Measurements from ENCODE around the gene FUS.

FUS gene

DNA sequence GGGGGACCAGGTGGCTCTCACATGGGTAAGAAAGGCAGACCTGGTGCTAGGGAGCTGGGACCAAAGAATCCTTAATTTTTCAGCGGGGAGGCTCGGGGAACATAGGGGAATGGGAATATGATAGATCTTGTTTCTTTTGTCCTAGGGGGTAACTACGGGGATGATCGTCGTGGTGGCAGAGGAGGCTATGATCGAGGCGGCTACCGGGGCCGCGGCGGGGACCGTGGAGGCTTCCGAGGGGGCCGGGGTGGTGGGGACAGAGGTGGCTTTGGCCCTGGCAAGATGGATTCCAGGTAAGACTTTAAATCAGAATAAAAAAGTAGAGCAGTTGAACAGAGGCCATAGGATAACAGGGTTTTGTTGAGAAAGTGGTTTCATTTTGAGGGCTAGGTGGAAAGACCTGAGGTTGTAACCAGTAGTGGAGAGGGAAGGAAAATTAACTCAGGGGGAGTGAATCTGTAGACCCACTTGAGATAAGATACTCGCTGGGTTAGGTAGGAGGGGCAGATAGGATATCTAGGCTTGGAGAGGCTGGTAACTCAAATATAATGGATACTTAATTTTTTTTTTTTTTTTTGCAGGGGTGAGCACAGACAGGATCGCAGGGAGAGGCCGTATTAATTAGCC, 11.0 kb downstream of the FUS start:
- TF ChIP-seq ESRRG (CRISPR knock-in tag; IDR thresholded peaks at IDR 0.05) (no peak), ZFP3 (CRISPR knock-in tag; IDR thresholded peaks at IDR 0.05) (no peak), RARB (CRISPR knock-in tag; IDR thresholded peaks at IDR 0.05) (no peak), SNAI2 (CRISPR knock-in tag; IDR thresholded peaks at IDR 0.05) (no peak), TCF4 (CRISPR knock-in tag; IDR thresholded peaks at IDR 0.05; ENCODE audit: borderline replicate concordance) (no peak), ARNTL (CRISPR knock-in tag; IDR thresholded peaks at IDR 0.05; ENCODE audit: borderline replicate concordance, low read depth) (no peak), PPARA (CRISPR knock-in tag; IDR thresholded peaks at IDR 0.05; ENCODE audit: borderline replicate concordance) (no peak), ZNF70 (CRISPR knock-in tag; IDR thresholded peaks at IDR 0.05) (no peak), ZC3H10 (CRISPR knock-in tag; IDR thresholded peaks at IDR 0.05) (no peak), TOX (CRISPR knock-in tag; IDR thresholded peaks at IDR 0.05; ENCODE audit: borderline replicate concordance) (no peak), CSDC2 (CRISPR knock-in tag; IDR thresholded peaks at IDR 0.05) (no peak), ISL1 (CRISPR knock-in tag; IDR thresholded peaks at IDR 0.05) (no peak)
- TF ChIP-seq, protein P1, sequence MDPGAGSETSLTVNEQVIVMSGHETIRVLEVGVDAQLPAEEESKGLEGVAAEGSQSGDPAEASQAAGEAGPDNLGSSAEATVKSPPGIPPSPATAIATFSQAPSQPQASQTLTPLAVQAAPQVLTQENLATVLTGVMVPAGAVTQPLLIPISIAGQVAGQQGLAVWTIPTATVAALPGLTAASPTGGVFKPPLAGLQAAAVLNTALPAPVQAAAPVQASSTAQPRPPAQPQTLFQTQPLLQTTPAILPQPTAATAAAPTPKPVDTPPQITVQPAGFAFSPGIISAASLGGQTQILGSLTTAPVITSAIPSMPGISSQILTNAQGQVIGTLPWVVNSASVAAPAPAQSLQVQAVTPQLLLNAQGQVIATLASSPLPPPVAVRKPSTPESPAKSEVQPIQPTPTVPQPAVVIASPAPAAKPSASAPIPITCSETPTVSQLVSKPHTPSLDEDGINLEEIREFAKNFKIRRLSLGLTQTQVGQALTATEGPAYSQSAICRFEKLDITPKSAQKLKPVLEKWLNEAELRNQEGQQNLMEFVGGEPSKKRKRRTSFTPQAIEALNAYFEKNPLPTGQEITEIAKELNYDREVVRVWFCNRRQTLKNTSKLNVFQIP (CRISPR knock-in tag; IDR thresholded peaks at IDR 0.05; ENCODE audit: borderline replicate concordance, low read depth): no peak
- ATAC-seq: no peak

DNA sequence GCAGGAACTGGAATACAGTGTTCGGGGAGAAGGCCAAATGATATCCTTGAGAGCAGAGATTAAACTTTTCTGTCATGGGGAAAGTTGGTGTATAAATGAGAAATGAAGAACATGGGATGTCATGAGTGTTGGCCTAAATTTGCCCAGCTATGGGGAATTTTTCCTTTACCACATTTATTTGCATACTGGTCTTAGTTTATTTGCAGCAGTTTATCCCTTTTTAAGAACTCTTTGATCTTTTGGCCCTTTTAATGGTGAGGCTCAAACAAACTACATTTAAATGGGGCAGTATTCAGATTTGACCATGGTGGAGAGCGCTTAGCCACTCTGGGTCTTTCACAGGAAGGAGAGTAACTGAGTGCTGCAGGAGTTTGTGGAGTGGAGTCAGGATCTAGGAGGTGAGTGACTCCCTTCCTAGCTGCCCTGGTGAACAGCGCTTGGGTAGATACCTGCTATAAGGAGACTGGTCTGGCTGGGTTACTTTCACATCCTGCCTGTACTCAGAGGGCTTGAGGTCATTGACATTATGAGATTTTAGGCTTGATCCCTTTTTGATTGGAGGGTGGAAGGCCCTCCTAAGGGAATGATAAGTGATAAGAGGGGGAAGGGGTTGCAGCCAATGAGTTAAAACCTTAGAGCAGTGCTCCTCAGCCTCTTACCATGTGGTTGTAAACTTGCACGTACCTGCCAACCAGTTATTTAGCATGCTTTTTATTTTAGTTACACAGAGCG, 11.9 kb downstream of the FUS start:
- no peak for TF ChIP-seq ZFP30 (CRISPR knock-in tag; IDR thresholded peaks at IDR 0.05)

DNA sequence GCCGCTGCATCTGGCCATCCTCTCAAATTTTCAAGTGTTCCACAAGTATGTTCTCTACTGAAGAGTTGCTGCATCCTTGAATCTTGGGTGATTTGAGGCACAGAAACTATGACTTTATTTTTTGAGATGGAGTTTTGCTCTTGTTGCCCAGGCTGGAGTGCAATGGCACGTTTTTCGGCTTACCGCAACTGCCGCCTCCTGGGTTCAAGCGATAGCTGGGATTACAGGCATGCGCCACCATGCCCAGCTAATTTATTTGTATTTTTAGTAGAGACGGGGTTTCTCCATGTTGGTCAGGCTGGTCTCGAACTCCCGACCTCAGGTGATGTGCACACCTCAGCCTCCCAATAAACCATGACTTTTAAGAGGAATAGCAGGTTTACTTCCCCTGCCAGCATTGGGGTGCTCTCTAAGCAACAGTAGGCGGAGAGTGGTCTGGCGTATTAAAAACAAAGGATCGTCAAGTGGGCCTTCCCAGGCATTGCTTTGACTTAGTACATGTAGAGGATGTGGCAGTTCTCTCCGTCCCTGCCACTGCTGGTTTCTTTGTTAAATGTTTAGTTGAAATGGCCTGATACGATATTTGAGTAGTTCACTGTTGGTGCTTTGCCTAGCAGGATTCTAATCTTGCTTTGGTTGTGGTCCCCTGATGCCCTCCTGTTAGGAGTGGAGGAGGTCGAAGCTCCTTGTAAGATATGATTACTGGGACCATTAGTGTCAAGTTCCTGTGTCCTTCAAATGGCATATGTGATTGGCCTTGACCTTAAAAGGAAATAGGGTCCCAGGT, 13.1 kb downstream of the FUS start:
- TF ChIP-seq BACH2 (CRISPR knock-in tag; IDR thresholded peaks at IDR 0.05; ENCODE audit: borderline replicate concordance): no peak
- TF ChIP-seq, protein P2, sequence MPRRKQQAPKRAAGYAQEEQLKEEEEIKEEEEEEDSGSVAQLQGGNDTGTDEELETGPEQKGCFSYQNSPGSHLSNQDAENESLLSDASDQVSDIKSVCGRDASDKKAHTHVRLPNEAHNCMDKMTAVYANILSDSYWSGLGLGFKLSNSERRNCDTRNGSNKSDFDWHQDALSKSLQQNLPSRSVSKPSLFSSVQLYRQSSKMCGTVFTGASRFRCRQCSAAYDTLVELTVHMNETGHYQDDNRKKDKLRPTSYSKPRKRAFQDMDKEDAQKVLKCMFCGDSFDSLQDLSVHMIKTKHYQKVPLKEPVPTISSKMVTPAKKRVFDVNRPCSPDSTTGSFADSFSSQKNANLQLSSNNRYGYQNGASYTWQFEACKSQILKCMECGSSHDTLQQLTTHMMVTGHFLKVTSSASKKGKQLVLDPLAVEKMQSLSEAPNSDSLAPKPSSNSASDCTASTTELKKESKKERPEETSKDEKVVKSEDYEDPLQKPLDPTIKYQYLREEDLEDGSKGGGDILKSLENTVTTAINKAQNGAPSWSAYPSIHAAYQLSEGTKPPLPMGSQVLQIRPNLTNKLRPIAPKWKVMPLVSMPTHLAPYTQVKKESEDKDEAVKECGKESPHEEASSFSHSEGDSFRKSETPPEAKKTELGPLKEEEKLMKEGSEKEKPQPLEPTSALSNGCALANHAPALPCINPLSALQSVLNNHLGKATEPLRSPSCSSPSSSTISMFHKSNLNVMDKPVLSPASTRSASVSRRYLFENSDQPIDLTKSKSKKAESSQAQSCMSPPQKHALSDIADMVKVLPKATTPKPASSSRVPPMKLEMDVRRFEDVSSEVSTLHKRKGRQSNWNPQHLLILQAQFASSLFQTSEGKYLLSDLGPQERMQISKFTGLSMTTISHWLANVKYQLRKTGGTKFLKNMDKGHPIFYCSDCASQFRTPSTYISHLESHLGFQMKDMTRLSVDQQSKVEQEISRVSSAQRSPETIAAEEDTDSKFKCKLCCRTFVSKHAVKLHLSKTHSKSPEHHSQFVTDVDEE (CRISPR knock-in tag; IDR thresholded peaks at IDR 0.05): no peak
- TF ChIP-seq CSDC2 (CRISPR knock-in tag; IDR thresholded peaks at IDR 0.05): no peak
- no peak for TF ChIP-seq ZFP30 (CRISPR knock-in tag; IDR thresholded peaks at IDR 0.05)
- no peak for TF ChIP-seq ISL1 (CRISPR knock-in tag; IDR thresholded peaks at IDR 0.05)
- no peak for TF ChIP-seq ZNF8 (CRISPR knock-in tag; IDR thresholded peaks at IDR 0.05)
- no peak for TF ChIP-seq TCF4 (CRISPR knock-in tag; IDR thresholded peaks at IDR 0.05; ENCODE audit: borderline replicate concordance)
- no peak for TF ChIP-seq ARNTL (CRISPR knock-in tag; IDR thresholded peaks at IDR 0.05; ENCODE audit: borderline replicate concordance, low read depth)
- TF ChIP-seq PPARA (CRISPR knock-in tag; IDR thresholded peaks at IDR 0.05; ENCODE audit: borderline replicate concordance): no peak
- no peak for TF ChIP-seq OSR1 (CRISPR knock-in tag; IDR thresholded peaks at IDR 0.05)
- no peak for TF ChIP-seq RARB (CRISPR knock-in tag; IDR thresholded peaks at IDR 0.05)
- TF ChIP-seq, protein P3, sequence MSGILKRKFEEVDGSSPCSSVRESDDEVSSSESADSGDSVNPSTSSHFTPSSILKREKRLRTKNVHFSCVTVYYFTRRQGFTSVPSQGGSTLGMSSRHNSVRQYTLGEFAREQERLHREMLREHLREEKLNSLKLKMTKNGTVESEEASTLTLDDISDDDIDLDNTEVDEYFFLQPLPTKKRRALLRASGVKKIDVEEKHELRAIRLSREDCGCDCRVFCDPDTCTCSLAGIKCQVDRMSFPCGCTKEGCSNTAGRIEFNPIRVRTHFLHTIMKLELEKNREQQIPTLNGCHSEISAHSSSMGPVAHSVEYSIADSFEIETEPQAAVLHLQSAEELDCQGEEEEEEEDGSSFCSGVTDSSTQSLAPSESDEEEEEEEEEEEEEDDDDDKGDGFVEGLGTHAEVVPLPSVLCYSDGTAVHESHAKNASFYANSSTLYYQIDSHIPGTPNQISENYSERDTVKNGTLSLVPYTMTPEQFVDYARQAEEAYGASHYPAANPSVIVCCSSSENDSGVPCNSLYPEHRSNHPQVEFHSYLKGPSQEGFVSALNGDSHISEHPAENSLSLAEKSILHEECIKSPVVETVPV (CRISPR knock-in tag; IDR thresholded peaks at IDR 0.05): no peak
- TF ChIP-seq ZFP3 (CRISPR knock-in tag; IDR thresholded peaks at IDR 0.05): no peak
- TF ChIP-seq, protein P1 (CRISPR knock-in tag; IDR thresholded peaks at IDR 0.05; ENCODE audit: borderline replicate concordance, low read depth): no peak
- no peak for ATAC-seq

More for the DNA sequence above, 11.9 kb downstream of the FUS start:
- ATAC-seq: no peak
